Stimulated activated CD4-positive, alpha-beta T cell treated with anti-CD3 and anti-CD28 coated beads, TNF-alpha, amount 100 ng/mL, for 4 hours (primary cell): Measurements from ENCODE around the gene SON.
"Not testable (repeated sequence)": the region's sequence is repeated elsewhere in the genome, so short reads cannot be mapped to it uniquely, and the experiment has no call there.

ENCODE experiments used
- DNase-seq, 3 experiments: peaks; one replicate each; pipeline ENCODE4 v3.0.0-alpha.2; 2020; ENCODE audit warnings: low read depth in 3 of 3

Gene SON, protein sequence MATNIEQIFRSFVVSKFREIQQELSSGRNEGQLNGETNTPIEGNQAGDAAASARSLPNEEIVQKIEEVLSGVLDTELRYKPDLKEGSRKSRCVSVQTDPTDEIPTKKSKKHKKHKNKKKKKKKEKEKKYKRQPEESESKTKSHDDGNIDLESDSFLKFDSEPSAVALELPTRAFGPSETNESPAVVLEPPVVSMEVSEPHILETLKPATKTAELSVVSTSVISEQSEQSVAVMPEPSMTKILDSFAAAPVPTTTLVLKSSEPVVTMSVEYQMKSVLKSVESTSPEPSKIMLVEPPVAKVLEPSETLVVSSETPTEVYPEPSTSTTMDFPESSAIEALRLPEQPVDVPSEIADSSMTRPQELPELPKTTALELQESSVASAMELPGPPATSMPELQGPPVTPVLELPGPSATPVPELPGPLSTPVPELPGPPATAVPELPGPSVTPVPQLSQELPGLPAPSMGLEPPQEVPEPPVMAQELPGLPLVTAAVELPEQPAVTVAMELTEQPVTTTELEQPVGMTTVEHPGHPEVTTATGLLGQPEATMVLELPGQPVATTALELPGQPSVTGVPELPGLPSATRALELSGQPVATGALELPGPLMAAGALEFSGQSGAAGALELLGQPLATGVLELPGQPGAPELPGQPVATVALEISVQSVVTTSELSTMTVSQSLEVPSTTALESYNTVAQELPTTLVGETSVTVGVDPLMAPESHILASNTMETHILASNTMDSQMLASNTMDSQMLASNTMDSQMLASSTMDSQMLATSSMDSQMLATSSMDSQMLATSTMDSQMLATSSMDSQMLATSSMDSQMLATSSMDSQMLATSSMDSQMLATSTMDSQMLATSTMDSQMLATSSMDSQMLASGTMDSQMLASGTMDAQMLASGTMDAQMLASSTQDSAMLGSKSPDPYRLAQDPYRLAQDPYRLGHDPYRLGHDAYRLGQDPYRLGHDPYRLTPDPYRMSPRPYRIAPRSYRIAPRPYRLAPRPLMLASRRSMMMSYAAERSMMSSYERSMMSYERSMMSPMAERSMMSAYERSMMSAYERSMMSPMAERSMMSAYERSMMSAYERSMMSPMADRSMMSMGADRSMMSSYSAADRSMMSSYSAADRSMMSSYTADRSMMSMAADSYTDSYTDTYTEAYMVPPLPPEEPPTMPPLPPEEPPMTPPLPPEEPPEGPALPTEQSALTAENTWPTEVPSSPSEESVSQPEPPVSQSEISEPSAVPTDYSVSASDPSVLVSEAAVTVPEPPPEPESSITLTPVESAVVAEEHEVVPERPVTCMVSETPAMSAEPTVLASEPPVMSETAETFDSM (N-terminal part only)

DNA sequence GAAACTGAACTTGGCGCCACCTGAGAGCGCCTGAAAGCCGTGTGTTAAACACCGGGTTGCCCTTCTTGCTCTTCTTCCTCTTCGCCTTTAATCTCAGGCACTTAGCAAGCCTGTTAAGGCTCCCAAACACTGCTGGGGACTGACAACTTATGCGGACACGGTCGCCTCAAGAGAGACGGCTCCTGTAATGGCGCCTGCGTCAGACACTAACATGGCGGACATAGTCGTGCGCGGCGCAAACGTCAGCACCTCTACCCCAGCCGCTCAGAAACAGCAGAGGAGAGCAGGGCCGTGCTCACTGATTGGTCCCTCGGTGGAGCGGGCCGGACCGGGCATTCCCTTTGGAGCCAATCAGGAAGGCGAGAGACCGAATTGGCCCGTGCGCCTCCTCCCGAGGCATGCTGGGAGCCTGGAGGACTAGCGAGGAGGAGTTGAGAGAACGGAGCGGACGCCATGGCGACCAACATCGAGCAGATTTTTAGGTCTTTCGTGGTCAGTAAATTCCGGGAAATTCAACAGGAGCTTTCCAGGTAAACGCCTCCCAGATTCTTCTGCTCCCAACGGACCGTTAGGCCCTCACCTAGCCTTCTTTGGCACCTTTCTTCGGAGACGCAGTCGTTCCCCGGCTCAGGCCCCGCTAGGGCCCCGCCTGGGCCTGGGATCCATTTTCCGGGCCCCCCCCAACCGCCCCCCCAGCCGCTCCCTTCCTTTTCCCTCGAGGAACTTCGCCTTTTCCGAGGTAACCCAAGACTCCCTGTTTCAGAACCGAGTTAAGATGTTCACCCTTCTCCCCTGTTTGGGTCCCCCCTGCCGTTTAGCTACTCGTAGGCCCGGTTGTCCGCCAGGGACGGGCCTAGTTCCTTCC, at the start of gene SON:
TSS of gene SON (plus strand) at position 399 of the 865 bp plus-strand sequence. CDS start at position 454, 55 bp downstream.
- DNase-seq: peak; percentile 84 to 96 (median 94)

DNA sequence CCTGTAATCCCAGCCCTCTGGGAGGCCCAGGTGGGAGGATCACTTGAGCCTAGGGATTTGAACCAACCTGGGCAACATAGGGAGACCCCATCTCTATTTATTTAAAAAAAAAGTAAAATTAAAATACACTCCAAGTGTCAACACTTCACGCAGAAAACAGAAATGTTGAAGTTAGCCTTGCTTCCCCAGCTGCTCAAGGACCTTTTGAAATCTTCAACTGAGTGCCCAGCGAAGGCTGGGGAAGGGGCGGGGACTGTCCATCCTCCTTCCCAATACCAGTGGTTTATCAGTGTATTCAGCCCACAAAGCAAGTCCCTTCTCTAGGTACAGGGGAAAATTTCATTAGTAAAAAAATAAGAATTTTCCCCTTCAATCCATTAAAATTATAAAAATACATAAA, 49.1 kb upstream of the SON start:
- no peak for DNase-seq

DNA sequence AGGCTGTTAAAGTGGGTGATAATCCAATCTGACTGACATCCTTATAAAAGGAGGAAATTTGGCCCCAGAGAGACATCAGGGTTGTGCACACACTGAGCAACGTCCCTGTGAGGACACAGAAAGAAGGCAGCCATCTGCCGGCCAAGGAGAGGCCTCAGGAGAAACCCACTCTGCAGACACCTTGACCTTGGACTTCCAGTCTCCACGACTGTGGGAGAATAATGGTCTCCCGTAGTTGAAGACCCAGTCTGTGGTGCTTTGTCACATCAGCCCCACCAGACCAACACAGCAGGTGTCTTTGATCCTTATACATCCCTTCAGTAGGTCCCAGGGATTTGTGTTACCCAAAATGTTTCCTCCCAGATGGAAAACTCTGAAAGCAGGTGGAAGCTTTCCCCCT, 47.1 kb upstream of the SON start:
- DNase-seq: no peak

DNA sequence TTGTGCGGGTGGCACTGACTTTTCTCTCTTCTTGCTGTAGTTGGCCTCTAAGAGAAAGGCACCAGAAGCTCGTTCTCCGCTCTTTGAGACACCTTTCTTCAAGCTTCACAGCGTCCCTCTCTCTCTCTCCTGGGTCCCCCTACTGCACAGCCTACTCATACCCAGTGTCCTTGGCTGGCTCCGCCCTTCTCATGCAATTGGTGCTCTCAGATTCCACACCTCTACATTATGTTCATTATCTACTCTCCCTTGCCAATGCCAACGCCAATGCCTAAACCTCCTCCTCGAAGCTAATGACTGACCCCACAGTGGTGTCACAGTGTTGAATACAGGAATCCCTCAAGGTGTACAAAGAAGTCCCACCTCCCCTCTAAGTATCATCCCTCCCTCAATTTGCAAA, 46.5 kb upstream of the SON start:
- DNase-seq: no peak

DNA sequence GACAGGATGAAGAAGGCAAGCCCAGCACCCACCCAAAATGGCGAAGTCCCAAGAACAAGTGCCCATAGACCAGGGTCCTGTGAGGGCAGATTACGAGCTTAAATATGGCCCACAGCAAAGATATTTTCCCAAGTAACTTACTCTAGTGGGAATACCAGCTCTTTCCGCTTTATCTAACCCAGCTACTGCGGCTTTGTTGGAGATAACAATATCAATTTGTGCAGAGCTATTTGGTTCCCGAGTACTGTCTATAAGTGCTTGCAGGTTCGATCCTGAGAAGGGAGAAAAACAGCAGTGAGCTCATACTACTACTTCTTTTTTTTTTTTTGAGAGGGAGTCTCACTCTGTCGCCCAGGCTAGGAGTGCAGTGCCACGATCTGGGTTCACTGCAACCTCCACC, 37.0 kb upstream of the SON start:
- no peak for DNase-seq

DNA sequence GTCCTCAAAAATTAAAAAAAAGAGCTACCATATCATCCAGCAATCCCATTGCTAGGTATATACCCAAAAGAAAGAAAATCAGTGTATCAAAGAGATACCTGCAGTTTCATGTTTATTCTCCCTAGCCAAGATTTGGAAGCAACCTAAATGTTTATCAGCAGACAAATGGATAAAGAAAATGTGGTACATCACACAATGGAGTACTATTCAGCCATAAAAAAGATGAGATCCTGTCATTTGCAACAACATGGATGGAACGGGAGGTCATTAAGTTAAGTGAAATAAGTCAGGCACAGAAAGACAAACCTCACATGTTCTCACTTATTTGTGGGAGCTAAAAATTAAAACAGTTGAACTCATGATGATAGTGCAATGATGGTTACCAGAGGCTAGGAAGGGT, 35.8 kb upstream of the SON start:
- not testable (repeated sequence) for DNase-seq

DNA sequence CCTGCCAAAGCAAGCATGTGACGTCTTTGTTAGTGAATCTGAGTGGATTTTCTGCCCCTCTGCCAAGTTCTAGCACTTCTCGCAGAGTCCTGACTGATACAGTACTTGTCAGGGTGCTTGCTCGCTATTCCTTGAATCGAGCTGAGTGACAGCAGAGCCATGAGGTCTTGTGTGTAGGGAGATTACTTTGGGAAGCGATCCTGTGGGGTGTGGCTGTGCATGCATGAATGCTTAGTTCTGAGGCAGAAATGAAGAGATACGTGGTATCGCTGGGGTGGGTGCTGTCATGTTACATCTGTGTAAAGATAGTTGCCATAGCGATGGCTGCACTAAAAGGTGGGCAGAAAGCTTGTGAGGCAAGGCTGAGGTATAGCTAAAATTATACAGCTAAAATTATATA, 32.0 kb upstream of the SON start:
- DNase-seq: no peak

DNA sequence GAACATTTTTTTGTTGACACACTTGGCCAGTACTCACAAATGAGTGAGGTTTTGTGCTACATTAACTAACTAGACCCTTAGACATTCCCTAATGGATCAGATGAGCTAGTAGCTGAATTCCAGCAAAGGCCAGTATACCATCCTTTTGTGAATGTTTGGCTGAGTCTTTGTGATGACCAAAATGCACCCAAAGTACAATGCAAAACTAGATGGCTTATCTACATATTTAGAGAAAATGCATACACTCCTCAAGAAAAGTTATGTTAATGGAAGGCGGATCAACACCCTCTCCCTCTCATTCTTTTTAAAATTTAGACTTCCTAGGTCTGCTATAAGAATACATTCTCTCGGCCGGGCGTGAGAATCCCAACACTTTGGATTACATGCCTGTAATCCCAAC, 31.2 kb upstream of the SON start:
- DNase-seq: no peak

DNA sequence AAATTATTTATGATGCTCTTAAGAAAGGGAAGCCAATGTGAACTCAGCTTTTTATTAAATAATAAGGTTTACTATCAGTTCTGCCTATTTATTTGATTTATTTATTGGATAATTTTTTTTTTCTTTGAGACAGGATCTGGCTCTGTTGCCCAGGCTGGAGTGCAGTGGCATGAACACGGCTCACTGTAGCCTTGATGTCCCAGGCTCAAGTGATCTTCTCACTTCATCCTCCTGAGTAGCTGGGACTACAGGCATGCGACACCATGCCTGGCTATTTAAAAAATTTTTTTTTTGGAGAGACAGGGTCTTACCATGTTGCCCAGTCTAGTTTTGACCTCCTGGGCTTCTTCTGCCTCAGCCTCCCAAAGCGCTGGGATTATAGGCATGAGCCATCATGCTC, 30.4 kb upstream of the SON start:
- no peak for DNase-seq

DNA sequence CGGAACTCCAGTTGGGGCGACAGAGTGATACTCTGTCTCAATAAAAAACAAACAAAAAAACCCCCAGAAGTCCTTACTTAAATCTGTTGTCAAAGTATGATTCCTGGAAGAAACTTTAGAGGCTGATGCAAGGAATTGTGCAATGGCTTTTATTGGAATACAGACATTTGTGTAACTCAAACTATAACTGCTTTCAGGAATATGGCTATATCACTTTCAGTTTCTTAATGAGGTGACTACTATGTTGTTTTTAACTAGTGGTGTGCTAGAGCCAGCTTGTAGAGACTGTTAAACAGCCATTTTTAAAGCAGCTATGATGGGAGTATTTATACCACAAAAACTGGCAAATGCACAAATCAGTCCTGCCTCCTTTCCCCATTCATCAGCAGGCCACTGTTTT, 28.6 kb upstream of the SON start:
- no peak for DNase-seq

DNA sequence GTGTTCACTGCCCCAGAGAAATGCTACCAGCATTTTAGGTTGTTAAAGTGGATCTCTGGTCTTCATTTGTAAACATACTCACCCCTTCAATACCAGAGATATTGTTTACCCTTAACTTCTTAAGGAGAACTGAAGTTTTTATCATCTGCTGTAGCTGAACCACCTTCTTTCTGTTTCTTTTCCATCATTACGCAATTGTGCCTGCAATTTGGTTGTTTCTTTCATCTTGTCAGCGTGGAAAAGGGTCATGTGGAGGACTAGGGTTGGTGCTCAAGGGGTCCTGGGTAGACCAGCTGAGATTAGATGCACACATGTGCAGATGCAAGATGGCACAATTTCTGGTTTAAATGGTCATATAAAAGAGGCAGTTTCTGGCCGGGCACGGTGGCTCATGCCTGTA, 23.9 kb upstream of the SON start:
- no peak for DNase-seq

DNA sequence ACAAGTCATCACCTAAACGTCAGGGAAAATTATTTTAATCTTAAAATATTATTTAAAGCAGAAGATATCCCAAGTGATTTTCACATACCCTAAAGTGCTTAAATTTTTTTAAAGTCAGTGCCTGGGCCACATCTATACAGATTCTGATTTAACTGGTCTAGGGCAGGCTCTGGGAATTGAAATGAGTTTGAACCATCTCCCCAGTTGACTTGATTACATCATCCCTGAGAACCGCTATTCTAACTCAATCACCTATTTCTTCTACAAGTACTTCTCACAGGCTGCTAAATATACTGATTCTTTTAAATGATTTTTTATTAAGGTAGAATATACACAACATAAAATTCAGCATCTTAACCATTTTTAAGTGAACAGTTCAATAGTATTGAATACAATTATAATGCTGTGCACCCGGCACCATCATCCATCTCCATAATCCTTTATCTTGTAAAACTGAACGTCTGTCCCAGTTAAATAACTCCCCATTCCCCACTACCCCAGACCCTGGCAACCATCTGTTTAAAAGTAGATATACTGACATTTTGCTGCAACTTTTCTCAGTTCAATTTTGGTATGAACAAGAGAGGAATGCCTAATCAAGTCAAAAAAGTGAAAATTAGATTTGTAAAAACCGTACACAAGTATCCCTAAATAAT, 20.4 kb upstream of the SON start:
- DNase-seq: no peak

DNA sequence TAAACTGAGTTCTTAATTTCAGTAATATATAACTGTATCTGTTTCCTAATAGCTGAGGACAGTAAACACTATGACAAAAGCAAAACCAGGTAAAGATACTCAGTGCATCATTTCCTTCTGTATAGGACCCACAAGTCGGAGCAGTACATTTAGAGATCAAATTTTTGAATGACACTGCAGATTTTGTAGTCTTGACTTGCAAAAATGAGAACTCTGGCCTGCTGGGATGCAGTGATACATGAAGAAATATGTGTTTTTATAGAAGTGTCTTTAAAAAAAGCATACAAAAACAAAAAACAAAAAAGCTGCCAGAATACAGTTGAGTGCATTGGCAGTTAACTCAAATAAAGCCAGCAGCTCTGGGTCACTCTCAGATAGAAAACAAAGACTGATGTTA, 19.9 kb upstream of the SON start:
- no peak for DNase-seq

DNA sequence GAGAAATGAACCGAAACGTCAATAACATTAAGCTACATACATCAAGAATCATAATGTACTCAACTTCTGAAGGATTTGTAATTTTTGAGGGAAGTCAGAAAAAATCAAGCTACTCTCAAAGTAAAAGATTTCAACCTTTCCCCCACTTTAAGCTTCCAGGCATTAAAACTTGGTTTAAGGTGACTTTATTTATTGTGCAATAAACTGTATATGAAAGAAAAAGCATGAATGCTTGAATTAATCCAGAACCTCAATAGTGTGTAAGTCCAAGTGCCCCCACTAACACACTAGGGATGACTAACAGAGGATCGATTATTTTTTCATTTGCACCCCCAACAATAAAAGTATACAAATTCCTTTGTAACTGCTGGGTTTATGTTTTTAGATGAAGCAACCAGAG, 11.8 kb upstream of the SON start:
- DNase-seq: no peak

DNA sequence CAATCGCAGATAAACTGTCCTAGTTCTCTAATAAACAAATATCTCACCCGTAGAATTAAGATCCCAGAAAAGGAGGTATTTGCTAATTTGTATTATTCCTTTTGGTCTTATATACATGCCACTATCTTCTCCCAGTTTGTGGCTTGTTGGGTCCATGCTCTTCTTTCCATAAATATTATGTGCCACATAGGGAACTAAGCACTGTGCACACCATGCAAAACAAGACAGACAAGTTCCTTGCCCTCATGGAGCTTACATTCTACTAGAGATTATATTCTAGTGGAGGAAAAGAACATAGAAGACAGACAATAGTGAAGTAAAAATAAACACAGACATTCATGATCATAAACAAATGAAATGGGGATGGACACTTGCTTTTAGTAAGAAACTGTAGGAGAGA, 5.6 kb upstream of the SON start:
- no peak for DNase-seq

DNA sequence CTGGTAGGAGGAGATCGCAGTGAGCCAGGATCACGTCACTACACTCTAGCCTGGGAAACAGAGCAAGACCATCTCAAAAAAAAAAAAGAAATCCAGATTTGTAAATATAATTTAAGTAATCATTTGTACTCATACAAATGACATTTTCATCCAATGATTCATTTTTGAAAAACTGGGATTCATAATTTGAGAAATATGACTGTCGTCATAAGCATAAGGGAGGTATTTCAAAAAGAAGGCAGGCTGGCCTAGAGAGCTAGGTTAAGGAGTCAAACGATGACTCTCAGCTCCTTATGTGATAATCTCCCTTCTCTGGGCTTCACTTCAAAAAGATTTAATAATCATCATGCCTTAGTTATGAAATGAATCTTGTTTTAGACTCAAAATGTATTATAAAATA, 3.2 kb upstream of the SON start:
- DNase-seq: no peak

DNA sequence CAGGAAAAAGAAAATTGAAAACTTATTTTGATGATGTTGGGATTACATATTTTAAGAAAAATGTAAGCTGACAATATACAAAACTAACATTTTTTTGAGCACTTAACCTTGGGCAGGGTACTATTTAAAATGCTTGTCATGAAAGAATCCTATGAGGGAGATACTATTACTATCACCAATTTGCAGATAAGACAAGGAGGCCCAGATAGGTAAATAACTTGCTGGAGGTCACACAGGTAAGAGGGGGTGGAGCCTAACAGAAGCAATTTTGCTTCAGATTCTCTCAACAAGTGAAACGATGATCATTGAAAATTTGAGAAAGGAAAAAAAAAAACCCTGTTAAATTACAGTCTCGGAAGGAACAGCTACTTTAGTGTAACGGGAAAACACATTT, 2.1 kb upstream of the SON start:
- DNase-seq: no peak

DNA sequence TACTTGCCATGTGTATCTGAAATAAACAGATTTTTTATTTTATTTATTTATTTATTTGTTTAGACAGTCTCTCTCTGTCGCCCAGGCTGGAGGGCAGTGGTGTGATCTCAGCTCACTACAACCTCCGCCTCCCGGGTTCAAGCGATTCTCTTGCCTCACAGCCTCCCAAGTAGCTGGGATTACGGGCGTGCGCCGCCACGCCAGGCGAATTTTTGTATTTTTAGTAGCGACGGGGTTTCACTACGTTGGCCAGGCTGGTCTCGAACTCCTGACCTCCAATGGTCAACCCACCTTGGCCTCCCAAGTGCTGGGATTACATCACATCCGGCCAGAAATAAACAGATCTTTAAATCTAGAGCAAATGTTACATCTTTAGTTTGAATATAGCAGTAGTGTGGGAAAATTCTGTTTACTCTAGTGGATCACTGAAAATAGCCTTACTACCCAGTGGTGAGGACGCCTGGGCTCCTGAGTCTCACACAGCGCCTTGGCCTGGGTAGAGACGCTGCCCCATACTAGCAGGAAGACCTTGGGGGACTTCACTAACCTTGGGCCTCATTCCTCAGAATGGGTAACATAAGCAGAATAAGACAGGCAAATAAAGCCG, 1.6 kb upstream of the SON start:
- DNase-seq: no peak

DNA sequence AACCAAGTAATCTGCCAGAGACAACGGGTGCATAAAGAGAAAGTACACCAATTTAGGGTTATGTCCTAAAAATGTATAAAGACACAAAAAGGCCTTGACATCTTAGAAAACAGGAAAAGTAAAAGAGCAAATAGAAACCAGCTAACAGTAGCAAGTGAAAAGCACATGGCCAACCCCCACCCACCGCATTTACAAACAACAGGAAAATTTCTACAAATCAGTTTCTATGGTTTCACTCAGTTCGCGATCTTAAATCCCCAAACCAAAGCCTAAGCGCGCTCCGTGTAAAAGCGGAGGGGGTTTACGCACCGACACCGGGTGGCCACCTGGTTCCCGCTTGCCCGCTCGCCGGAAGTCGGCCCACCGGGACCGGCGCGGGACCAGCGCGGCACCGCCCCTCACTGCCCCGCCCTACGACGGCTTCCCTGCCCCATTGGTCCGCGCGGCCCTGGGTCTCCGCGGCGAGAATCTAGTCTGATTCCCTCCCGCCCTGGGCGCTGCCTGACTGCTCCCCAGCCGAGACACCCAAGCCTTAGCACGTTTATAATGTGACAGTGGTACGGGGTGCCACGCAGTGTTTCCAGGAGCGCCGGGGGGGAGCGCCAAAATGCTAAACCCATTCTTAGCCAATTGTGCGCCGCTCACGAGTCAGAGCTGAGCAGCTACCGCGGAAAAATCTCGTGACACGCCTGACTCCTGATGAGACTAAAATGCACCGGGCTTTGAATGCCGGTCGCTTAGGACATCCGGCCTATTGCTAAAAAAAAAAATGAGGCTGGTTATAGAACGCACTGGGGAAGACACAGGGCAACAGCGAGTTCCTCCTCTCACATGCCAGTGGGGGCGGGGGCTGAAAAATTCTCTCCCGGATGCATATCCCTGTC, 840 bp upstream of the SON start, which contains the start of gene GART:
TSS of gene GART (minus strand) at position 362 of the 884 bp plus-strand sequence. CDS start 2,802 bp downstream, outside the sequence.
- DNase-seq: peak; percentile 63 to 76 (median 71)
